SU-DHL-6 (cell line): ENCODE measurements around the gene ELN.

Source experiments
- CTCF ChIP-seq: fragments of 200-600 bp; sonication (generic); IDR thresholded peaks from one replicate; pipeline ENCODE4 v1.5.1; 2017; ENCODE audit warnings: antibody characterized with exemption, mild to moderate bottlenecking, low read length, moderate library complexity; ENCODE audit not compliant: insufficient read depth, poor library complexity, severe bottlenecking
- EZH2phosphoT487 ChIP-seq: fragments of 200-600 bp; sonication (generic), shearing (Covaris generic); conservative IDR thresholded peaks from 2 replicates; pipeline ENCODE4 v1.6.1; 2018; ENCODE audit warnings: mild to moderate bottlenecking, antibody characterized with exemption, low read length, moderate library complexity, mixed read lengths

GRCh38 chr7:74040791-74041520, 13.0 kb downstream of the ELN start:
- TF ChIP-seq EZH2phosphoT487 (no peak), CTCF (no peak)
